Measurements from ENCODE around the gene KANTR.

DNA sequence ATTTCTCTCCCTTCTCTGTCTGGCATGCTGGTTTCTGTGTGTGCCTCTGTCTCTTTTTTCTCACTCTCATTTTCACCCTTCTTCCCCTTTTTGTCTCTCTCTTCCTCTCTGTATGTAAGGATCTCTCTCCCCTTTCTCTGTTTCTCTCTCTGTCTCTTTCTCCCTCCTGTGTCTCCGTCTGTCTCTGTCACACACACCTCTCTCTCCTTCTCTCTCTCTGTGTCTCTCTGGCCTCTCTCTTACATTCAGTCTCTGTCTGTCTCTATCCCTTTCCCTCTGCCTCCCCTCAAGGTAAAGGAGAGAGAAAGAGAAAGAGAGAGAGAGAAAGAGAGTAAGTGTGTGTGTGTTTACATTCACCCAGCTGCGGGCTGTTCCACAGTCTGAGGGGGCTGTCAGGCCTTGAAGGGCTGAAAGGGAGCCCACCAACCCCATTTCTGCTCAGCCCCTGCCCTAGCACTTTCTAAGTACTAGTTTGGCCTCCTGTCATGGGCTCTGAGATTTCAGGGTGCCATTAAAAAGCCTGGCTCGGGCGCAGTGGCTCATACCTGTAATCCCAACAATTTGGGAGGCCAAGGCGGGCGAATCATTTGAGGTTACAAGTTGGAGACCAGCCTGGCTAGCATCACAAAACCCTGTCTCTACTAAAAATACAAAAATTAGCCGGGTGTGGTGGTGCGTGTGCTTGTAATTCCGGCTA, 21.4 kb upstream of the KANTR start:
- TF ChIP-seq, protein P1, sequence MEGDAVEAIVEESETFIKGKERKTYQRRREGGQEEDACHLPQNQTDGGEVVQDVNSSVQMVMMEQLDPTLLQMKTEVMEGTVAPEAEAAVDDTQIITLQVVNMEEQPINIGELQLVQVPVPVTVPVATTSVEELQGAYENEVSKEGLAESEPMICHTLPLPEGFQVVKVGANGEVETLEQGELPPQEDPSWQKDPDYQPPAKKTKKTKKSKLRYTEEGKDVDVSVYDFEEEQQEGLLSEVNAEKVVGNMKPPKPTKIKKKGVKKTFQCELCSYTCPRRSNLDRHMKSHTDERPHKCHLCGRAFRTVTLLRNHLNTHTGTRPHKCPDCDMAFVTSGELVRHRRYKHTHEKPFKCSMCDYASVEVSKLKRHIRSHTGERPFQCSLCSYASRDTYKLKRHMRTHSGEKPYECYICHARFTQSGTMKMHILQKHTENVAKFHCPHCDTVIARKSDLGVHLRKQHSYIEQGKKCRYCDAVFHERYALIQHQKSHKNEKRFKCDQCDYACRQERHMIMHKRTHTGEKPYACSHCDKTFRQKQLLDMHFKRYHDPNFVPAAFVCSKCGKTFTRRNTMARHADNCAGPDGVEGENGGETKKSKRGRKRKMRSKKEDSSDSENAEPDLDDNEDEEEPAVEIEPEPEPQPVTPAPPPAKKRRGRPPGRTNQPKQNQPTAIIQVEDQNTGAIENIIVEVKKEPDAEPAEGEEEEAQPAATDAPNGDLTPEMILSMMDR (IDR thresholded peaks at IDR 0.05) = no peak
- TF ChIP-seq POLR2A (IDR thresholded peaks at IDR 0.05) = no peak
